Osteocyte (in vitro differentiated cells): ENCODE results near the gene IL11. TPM values are rescaled to one million over a fixed set of nuclear protein-coding genes. Genes with fewer than 3 reads are reported as not detected.

ENCODE experiments used
- DNase-seq: peaks from one replicate; pipeline ENCODE4 v3.0.0; 2021; ENCODE audit warnings: mixed read lengths; ENCODE audit not compliant: unreplicated experiment; ENCODE audit errors: extremely low spot score
- H3K27ac Mint-ChIP-seq: one replicate; pipeline ENCODE4 v1.8.0; 2021; ENCODE audit warnings: mild to moderate bottlenecking, mixed read lengths; ENCODE audit not compliant: unreplicated experiment
- H3K27me3 Mint-ChIP-seq: one replicate; pipeline ENCODE4 v1.8.0; 2021; ENCODE audit warnings: mixed read lengths; ENCODE audit not compliant: unreplicated experiment
- H3K36me3 Mint-ChIP-seq: one replicate; pipeline ENCODE4 v1.8.0; 2021; ENCODE audit warnings: mixed read lengths; ENCODE audit not compliant: unreplicated experiment
- H3K4me1 Mint-ChIP-seq: one replicate; pipeline ENCODE4 v1.8.0; 2021; ENCODE audit warnings: mixed read lengths; ENCODE audit not compliant: unreplicated experiment
- H3K4me3 Mint-ChIP-seq: one replicate; pipeline ENCODE4 v1.8.0; 2021; ENCODE audit warnings: mild to moderate bottlenecking, moderate library complexity, mixed read lengths; ENCODE audit not compliant: unreplicated experiment
- H3K9me3 Mint-ChIP-seq: one replicate; pipeline ENCODE4 v1.8.0; 2021; ENCODE audit warnings: mixed read lengths; ENCODE audit not compliant: unreplicated experiment
- total RNA-seq: library from RNA; stranded (reverse); gene quantifications from 2 replicates; pipeline ENCODE4 v1.2.1, GENCODE V29; 2021
- TF ChIP-seq, protein P1 (sequence below): fragments of 200-600 bp; sonication (generic); IDR thresholded peaks from 2 replicates; pipeline ENCODE4 v1.5.0; 2021; ENCODE audit warnings: antibody characterized with exemption, mild to moderate bottlenecking, moderate library complexity

The IL11 gene
- total RNA-seq, 1 donor from 2014 or later, result 1.0 TPM

DNA sequence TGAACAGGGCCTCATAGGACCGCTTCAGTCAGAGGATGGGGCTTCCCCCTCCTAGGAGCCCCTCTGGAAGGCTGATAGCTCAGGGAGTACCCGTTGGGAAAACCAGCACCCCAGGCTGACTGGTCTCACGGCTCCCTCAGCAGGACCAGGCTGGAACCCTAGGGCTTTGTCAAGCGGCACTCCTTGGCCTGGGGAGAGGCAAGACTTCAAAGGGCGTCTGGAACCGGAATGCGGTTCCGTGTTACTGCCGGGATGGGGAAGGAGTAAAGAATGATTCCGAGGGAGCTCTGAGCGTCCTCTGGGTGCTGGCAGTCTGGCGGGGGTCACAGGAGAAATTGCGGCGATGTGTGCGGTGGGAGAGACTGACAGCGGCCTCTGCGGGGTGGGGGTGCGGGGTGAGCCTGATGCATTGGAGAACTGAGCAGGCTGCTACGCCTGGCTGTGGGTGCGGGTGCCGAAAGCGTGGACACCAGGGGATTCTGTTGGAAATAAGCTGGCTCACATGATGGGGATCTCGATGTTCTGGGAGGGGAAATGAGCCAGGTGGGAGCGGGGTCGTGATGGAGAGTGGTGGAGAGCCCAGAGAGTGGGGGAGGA is 17.6 kb downstream of the IL11 start:
- Mint-ChIP-seq H3K4me3 (peak overlapping the region; percentile 46), H3K36me3 (no peaks in the 10 kb centered on the region), H3K27ac (no peak overlapping the region), H3K9me3 (no peaks in the 10 kb centered on the region), H3K4me1 (peaks cover 27% of the 10 kb centered on the region), H3K27me3 (peaks cover 40% of the 10 kb centered on the region)
- TF ChIP-seq, protein P1, sequence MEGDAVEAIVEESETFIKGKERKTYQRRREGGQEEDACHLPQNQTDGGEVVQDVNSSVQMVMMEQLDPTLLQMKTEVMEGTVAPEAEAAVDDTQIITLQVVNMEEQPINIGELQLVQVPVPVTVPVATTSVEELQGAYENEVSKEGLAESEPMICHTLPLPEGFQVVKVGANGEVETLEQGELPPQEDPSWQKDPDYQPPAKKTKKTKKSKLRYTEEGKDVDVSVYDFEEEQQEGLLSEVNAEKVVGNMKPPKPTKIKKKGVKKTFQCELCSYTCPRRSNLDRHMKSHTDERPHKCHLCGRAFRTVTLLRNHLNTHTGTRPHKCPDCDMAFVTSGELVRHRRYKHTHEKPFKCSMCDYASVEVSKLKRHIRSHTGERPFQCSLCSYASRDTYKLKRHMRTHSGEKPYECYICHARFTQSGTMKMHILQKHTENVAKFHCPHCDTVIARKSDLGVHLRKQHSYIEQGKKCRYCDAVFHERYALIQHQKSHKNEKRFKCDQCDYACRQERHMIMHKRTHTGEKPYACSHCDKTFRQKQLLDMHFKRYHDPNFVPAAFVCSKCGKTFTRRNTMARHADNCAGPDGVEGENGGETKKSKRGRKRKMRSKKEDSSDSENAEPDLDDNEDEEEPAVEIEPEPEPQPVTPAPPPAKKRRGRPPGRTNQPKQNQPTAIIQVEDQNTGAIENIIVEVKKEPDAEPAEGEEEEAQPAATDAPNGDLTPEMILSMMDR, result no peak
- DNase-seq, result no peak

DNA sequence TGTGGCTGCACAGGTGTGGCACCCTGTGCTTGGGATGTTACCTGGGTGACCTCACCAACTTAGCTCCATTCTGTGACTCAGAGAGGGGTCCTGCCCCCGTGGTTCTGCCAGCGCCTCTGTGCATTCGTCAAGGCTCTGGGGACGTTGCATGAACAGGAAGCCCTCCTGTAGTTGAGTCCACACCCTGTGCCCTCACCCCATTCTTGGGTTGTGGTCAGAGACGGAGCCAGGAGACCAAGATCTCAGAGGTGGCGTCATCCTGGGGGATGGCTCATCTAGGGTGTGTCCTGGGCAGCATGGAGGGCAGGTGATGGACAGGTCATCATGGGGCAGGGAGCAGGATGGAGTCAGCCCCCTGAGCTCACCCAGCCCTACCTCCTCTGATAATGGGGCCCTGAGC is 18.2 kb downstream of the IL11 start:
- Mint-ChIP-seq H3K4me3 (no peak overlapping the region), H3K27me3 (peaks cover 34% of the 10 kb centered on the region), H3K36me3 (no peaks in the 10 kb centered on the region), H3K27ac (no peak overlapping the region), H3K4me1 (peaks cover 27% of the 10 kb centered on the region), H3K9me3 (no peaks in the 10 kb centered on the region)
- TF ChIP-seq, protein P1, result no peak
- no peak for DNase-seq

DNA sequence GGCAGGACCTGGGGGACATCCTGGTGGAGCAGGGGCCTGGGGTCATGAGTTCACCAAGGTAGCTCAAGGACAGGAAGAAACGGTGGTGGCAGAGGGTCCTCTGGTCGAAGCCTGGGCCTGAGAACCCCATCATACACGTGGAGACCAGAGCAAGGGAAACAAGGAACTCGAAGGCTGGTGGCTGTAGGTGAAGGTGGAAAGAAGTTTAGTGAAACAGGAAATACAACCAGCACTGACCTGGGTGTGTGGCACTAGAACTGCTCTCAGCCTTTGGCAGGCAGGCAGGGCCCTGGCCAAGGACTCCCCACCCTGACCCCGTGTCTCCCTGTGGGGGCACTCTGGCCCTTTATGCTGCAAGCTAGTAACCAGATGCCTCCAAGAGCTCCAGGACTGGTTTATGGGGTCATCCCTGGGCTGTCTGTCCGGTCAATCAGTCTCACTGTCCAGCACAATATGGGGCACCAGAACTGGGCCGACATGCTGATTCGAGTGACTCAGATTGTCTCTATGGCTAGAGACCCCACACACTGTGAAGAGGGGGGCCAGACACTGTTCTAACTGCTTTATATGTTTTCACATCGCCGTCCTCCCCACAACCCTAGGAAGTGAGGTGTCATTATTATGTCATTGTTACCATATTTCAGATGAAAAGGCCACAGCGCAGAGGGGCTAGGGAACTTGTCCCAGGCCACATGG is 19.5 kb downstream of the IL11 start:
- peaks cover 29% of the 10 kb centered on the region for H3K27me3 Mint-ChIP-seq
- H3K4me3 Mint-ChIP-seq, result no peak overlapping the region
- no peaks in the 10 kb centered on the region for H3K9me3 Mint-ChIP-seq
- no peak for DNase-seq
- TF ChIP-seq, protein P1, result no peak
- H3K27ac Mint-ChIP-seq, result no peak overlapping the region
- no peaks in the 10 kb centered on the region for H3K36me3 Mint-ChIP-seq
- H3K4me1 Mint-ChIP-seq, result peaks cover 28% of the 10 kb centered on the region

DNA sequence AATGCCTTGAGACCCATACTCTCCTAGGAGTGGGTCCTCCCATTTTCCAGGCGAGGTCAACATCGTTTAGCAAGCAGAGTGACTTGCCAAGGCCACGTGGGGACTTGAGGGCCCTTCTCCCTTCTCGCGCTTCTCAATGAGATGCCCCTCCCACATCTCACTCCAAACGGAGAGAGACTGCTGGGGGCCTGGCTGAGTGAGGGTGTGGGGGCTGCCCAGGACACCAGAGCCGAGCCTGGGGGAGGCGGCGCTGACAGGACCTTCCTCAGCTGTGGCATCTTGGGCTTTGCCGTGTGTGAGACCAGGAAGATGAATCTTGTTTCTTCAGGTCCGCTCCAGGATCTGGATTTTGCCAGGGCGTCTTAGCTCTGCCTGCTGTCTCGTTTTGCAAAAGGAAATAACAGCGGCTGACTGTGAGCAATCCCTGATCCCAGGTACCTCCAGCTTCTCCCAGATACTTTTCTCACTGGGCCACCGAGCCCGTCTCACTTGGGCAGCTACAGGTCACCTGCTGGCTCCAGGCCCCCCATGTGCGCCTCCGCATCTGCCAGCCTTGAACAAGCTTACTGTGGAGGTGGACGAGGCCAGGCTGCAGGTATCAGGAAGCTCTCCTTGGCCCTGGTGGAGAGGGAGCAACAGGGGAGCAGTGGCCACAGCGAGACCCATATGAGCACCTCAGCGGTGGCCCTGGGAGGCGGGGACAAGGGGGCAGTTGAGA is 21.8 kb downstream of the IL11 start:
- H3K27me3 Mint-ChIP-seq, result peaks cover 18% of the 10 kb centered on the region
- TF ChIP-seq, protein P1, result no peak
- no peak for DNase-seq
- no peak overlapping the region for H3K27ac Mint-ChIP-seq
- no peak overlapping the region for H3K4me3 Mint-ChIP-seq
- H3K9me3 Mint-ChIP-seq, result no peaks in the 10 kb centered on the region
- peaks cover 37% of the 10 kb centered on the region for H3K4me1 Mint-ChIP-seq
- H3K36me3 Mint-ChIP-seq, result peaks cover 4% of the 10 kb centered on the region

DNA sequence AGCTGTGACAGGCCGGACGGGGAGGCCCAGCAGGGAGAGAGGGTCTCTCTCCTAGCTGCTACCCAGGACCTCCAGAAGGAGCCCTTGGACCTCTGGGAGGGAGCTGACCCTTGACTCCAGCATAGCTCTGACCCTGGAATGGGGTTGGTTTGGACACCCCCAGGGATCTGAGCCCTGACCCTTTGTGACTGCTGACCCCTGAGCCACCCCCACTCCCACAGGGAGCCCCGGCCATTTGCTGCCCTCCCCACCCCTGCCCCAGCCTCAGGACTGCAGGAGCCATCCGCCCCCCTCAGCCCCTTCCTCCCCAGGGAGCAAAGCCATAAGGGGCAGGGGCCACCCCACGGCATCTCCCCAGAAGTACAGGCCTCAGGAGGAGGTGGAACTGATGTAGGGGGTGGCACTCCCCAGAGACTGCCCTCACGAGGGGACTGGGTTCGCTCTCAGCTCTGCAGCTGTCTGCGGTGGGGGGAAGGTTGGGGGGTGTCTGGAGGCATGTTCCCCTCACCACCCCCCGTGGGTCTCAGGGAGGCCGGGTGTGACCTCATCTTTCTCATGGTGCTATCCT is 22.7 kb downstream of the IL11 start:
- TF ChIP-seq, protein P1, result no peak
- H3K4me3 Mint-ChIP-seq, result no peak overlapping the region
- peaks cover 28% of the 10 kb centered on the region for H3K4me1 Mint-ChIP-seq
- peaks cover 9% of the 10 kb centered on the region for H3K27me3 Mint-ChIP-seq
- DNase-seq, result no peak
- no peaks in the 10 kb centered on the region for H3K9me3 Mint-ChIP-seq
- peaks cover 8% of the 10 kb centered on the region for H3K36me3 Mint-ChIP-seq
- no peak overlapping the region for H3K27ac Mint-ChIP-seq
